ENCODE results near the gene ETFA.
"Not testable (repeated sequence)": the region's sequence is repeated elsewhere in the genome, so short reads cannot be mapped to it uniquely, and the experiment has no call there.

ETFA gene

DNA sequence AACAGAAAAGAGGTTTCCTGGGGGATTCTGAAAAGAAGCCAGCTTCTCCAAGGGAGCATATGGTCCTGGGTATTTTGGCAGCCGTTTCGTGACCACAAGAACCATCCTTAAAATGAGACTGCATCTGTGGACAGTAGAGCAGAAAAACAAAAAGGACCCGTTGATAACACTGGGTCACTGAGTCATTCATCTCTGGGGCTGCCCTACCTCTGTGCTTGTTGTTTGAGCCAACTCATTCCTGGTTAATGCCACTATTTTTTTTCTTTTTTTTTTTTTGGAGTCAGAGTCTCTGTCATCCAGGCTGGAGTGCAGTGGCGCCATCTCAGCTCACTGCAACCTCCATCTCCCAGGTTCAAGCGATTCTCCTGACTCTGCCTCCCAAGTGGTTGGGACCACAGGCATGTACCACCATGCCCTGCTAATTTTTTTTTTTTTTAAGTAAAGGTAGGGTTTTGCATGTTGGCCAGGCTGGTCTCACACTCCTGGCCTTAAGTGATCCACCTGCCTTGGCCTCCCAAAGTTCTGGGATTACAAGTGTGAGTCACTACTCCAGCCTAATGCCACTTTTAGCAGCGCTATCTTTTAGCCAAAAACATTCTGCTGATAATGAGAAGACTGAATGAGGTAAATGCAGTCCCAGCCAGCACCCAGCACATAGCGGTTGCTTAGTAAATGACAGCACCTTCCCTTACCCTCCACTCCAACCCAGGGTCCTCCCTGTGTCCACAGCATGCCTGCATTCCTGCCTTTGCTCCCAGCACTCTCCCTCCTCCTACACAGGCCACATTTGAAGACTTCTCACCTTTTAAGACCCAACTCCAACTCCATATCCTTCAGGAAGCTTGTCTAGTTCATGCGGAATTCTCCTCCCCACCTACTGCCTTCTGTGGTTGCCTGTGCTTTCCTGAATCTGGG, 16.2 kb upstream of the ETFA start:
- no peak overlapping the region for H3K4me3 ChIP-seq (ENCODE audit: low read depth, low read length)

- H3K4me3 ChIP-seq (ENCODE audit: low read depth, low read length): no peak overlapping the region
These were observed 14.4 kb upstream of the ETFA start for GRCh38 chr15:76325704-76326103.

DNA sequence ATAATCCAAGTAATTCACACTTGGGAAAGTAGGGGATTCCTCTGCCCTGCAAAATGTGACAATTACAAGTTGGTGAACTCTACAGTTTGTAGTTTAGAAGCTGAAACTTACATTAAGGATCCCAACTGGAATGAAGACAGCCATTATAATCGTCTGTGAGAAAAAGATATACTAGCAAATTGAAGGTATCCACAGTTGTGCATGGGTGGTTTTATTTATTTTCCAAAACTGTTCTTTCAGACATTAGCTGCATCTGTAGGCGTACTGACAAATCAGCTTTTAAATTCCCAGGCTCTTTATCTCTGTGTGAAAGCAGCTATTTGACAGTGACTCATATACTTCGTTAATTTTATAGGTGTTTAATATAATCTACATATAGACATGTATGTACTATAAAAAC, 12.8 kb upstream of the ETFA start:
- no peak overlapping the region for H3K4me3 ChIP-seq (ENCODE audit: low read depth, low read length)

DNA sequence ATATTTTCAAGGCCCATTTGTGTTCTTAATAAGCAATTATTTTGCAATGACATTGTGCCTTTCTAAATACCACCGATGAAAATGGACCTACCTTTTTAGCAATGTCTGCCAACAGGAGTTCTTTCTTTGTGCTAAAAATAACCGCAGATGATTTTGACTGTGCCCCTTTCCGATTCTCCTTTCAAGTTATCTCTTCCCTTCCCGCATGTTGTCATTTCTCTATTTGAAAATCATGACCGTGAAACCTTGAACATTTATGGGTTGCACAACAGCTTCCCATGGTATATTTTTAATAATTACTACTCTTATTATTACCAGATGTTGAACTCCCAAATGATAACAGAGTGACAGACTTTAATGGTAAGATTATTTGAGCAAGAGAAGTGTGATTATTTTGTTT, 10.3 kb upstream of the ETFA start:
- no peak overlapping the region for H3K4me3 ChIP-seq (ENCODE audit: low read depth, low read length)

DNA sequence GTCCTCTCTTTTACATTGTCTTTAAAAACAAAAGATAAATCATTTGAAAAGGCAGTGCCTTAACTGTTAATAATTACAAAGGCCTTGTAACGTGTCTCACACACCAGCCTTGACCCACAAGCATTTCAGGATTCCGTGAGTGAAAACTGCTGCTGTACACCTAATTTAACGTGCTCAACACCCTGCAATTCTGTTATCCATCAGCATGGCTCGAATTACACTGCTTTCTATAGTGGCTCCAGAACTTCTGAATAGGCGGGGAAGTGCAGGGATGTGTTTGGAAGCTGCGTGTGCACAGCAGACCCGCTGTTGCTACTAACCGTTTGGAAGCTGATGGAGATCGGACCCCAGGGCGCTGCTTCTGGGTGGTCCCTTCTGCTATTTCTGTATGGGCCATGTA, 9.9 kb upstream of the ETFA start:
- H3K4me3 ChIP-seq (ENCODE audit: low read depth, low read length): no peak overlapping the region

GRCh38 chr15:76320012-76320411, 8.7 kb upstream of the ETFA start:
- H3K4me3 ChIP-seq (ENCODE audit: low read depth, low read length): no peak overlapping the region

DNA sequence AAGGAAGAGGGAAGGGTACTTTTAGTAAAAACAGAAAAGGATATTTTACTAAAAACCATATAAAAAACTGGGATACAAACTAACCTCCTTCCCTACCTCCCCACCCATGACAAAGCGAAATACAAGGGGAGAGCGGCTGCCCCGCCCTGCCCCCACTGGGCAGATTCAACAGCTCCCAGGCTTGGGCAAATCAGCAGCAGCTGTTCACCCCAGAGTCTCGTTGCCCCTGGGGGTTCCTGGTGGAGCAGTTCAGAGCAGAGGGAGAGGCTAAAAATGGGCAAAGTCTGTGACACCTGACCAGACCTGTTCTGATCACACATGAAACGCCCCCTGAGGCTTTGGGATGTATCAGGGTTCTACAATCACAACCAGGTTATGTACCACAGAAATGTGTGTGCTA, 2.5 kb upstream of the ETFA start:
- no peak overlapping the region for H3K4me3 ChIP-seq (ENCODE audit: low read depth, low read length)

DNA sequence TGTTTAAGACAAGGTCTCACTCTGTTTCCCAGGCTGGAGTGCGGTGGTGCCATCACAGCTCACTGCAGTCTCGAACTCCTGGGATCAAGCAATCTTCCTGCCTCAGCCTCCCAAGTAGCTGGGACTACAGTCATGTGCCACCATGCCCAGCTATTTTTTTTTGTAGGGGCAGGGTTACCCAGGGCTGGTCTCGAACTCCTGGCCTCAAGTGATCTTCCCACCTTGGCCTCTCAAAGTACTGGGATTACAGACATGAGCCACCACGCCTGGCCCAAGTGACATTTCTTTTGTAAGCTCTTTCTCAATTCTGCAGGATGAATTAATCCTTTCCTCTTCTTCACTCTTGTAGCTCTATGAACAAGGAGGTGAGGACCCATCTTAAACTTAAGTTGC, 1.9 kb upstream of the ETFA start:
- H3K4me3 ChIP-seq (ENCODE audit: low read depth, low read length): not testable (repeated sequence)

- no peak overlapping the region for H3K4me3 ChIP-seq (ENCODE audit: low read depth, low read length)
These were observed 1.4 kb upstream of the ETFA start for GRCh38 chr15:76312540-76313174.

GRCh38 chr15:76310475-76311099, 682 bp downstream of the ETFA start:
- peak overlapping the region; percentile 89 for H3K4me3 ChIP-seq (ENCODE audit: low read depth, low read length)

DNA sequence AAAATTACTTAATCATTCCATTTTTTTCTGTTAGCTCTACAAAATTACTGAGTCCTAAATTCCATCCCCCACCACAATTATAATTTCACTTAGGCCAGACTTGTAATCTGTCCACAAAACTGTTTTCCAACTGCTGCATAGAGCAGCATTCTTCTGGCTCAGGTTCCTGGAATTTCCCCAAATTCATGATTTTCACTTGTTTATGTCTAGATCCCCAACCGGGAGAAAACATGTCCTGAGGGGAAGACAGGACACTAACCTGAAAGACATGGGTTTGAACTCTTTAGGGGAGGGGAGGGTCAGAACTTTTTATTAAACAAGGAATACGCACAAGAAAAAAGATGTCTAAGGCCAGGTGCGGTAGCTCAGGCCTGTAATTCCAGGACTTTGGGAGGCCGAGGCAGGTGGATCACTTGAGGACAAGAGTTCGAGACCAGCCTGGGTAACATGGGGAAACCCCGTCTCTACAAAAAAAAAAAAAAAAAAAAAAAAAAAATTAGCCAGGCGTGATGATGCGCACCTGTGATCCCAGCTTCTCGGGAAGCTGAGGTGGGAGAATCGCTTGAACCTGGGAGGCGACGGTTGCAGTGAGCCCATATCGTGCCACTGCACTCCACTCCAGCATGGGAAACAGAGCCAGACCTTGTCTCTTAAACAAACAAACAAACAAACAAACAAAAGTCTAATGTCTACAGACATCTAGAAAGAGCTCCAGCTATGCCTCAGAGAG, 1.5 kb downstream of the ETFA start:
- H3K4me3 ChIP-seq (ENCODE audit: low read depth, low read length): no peak overlapping the region

DNA sequence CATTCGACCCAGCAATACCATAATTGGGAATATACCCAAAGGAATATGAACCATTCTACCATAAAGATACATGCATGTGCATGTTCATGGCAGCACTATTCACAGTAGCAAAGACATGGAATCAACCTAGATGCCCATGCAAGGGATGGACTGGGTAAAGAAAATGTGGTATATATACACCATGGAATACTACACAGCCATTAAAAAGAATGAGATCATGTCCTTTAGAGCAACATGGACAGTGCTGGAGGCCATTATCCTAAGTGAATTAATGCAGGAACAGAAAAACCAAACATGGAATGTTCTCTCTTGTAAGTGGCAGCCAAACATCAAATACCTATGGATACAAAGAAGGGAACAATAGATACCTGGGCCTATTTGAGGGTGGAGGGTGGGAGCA, 7.4 kb downstream of the ETFA start:
- no peak overlapping the region for H3K4me3 ChIP-seq (ENCODE audit: low read depth, low read length)

GRCh38 chr15:76299786-76300185, 11.5 kb downstream of the ETFA start:
- no peak overlapping the region for H3K4me3 ChIP-seq (ENCODE audit: low read depth, low read length)

DNA sequence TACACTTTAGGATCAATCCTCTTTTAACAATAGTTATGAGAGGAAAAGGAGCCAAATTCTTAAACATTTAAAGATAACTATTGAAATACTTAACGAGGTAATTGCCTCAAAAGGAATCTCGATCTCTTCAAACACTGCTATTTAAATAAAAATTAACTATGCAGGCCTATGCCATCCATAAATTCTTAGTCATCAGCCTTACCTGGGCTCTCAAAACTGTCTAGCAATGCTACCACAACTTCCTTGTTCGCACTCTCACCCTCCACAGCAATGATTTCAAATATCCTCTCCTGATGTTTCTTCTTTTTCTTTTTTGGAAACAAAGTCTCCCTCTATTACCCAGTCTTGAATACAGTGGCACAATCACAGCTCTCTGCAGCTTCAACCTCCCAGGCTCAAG, 12.3 kb downstream of the ETFA start:
- H3K4me3 ChIP-seq (ENCODE audit: low read depth, low read length): no peak overlapping the region

- not testable (repeated sequence) for H3K4me3 ChIP-seq (ENCODE audit: low read depth, low read length)
These were observed 13.3 kb downstream of the ETFA start for GRCh38 chr15:76297951-76298350.

- H3K4me3 ChIP-seq (ENCODE audit: low read depth, low read length): no peak overlapping the region
These were observed 14.4 kb downstream of the ETFA start for GRCh38 chr15:76296849-76297248.

DNA sequence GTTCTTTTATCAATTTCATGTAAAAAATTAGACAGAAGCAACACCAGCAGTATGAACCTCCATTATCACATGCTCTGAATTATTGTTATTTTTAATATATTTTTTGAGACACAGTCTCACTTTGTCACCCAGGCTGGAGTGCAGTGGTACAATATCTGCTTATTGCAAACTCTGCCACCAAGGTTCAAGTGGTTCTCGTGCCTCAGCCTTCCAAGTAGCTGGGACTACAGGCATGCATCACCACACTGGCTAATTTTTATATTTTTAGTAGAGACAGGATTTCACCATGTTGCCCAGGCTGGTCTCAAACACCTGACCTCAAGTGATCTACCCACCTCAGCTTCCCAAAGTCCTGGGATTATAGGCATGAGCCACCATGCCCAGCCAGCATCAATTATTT, 16.8 kb downstream of the ETFA start:
- H3K4me3 ChIP-seq (ENCODE audit: low read depth, low read length): not testable (repeated sequence)

- no peak overlapping the region for H3K4me3 ChIP-seq (ENCODE audit: low read depth, low read length)
These were observed 17.9 kb downstream of the ETFA start for GRCh38 chr15:76293361-76293760.

GRCh38 chr15:76289582-76289981, 21.7 kb downstream of the ETFA start:
- no peak overlapping the region for H3K4me3 ChIP-seq (ENCODE audit: low read depth, low read length)

- no peak overlapping the region for H3K4me3 ChIP-seq (ENCODE audit: low read depth, low read length)
These were observed 24.9 kb downstream of the ETFA start for GRCh38 chr15:76286271-76286879.

- no peak overlapping the region for H3K4me3 ChIP-seq (ENCODE audit: low read depth, low read length)
These were observed 25.9 kb downstream of the ETFA start for GRCh38 chr15:76285241-76285825.
